UCSD-AML1 (cell line): ENCODE measurements around the gene LMO7.
A peak's percentile ranks its signal among the peaks of the same experiment; 100 is the strongest.

Experiments used
- DNase-seq: peaks from one replicate; lab custom pipeline; 2025; ENCODE audit not compliant: unreplicated experiment; lab: John Stamatoyannopoulos, UW

LMO7 gene

DNA sequence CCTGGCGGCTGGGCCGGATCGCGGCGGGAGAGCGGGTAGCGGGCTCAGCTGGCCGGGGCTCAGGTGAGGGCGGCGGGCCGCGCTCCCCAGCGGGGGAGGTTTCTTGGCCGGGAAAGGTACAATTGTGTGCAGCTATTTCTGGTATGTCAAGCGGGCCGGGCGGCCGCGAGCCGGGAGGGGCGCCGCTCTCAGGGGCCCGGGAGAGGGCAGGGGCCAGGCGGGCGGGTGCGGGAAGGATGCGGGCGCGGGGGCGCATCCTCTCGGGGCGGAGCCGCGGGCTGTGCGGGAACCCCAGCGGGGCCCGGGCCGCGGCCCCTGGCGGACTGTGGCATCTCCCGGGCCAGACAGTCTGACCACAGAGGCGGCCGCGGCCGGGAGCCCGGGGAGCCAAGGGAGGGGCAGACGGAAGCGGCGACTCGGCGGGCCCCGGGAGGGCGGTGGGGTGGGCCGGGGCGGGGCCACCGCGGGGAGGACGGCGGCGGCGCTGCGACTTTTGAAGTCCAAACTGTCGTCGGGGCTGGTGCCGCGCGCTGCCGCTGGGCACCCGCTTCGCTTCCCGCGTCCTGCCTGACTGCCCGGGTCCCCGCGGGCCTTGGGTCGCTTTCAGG is at the start of gene LMO7:
Gene LMO7, plus strand, starts transcription at position 503 of the 608 bp plus-strand sequence. CDS start 328 bp downstream, outside the sequence.
- peak; percentile 80 for DNase-seq

DNA sequence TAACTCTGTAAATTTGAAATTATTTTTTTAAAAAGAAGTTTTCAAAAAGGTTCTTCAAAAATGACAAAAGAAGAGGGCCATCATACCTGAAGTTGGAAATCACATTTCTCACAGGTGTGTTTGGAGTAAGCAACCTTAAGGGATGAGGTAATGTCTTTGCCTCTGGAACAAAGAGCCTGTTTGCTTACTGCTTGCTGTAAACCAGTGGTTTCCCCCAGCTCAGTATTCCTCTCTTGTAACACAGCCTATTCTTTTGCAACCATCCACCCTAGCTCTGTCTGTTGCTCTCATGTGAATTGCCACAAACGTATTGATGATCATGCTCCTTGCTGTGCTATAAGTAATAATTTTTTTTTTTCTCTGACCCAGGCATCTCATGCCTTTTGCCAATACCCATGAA is 48.5 kb upstream of the LMO7 start:
- no peak for DNase-seq

DNA sequence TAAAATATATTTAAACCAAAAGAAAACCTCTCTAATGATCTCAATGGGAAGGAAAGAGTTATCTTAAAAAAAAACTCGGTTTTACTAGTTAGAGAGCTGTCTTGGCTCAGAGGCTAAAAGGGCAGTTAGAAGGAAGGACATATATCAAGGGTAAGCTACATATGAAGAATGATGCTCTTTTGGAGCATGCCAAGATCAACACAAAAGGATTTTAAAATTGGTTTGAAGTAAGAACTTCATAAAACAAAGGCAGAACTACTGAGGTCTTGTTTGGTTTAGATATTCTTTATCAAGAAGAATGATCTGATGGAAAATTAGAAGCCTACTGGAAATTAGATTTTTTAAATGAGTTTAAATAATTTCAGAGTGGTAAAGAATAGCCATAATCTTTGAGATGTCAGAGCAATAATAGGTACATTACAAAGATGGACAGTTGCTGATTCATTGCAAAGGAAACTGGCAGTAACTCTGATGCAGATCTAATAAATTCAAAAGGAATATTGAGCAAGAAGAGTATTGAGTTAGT is 39.4 kb upstream of the LMO7 start:
- no peak for DNase-seq

DNA sequence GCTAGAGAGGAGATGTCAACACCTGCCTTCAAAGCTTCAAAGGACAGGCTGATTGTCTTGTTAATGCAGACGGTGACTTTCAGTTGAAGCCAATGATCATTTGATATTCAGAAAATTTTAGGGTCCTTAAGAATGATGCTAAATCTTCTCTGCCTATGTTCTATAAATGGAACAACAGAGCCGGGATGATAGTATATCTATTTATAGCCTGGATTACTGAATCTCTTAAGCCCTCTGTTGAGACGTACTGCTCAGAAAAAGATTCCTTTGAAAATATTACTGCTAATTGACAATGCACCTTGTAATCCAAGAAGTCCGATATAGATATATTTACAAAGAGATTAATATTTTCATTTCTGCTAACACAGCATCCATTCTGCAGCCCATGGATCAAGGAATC is 35.8 kb upstream of the LMO7 start:
- DNase-seq, result no peak

GRCh38 chr13:75603038-75603437 is 33.1 kb upstream of the LMO7 start:
- no peak for DNase-seq

DNA sequence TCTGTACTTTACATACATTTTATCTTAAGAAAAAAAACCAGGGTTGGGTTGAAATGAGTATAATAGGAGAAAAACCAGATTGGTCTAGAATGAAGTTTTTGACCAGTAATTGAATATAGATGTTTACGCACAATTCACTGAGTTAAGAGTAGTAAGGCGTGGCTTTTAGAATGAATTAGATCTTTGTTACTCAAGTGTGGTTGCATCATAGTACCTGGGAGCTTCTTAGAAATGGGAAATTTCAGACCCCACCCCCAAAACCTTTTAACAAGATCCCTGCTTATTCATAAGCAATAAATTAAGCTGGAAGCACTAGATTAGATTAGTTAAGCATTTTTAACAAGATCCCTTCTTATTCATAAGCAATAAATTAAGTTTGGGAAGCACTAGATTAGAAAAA is 28.7 kb upstream of the LMO7 start:
- DNase-seq, result no peak

- DNase-seq, result no peak
Measured at GRCh38 chr13:75610466-75610865, 25.7 kb upstream of the LMO7 start.

GRCh38 chr13:75612354-75612753 is 23.8 kb upstream of the LMO7 start:
- DNase-seq, result no peak

DNA sequence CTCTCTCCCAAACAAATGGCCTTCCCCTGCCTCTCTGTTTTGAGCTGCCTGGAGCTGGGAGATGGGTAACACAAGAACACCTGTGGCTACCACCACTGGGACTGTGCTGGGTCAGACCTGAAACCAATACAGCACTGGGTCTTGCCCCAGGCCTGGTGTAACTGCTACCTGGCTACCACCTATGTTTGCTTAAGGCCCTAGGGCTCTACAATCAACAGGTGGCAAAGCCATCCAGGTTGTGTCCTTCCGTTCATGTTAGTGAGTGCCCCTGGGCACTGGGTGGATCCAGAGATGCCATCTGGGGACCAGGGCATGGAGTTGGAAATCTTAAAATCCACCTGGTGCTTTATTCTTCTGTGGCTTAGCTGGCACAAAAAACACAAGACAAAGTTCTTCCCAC is 18.9 kb upstream of the LMO7 start:
- DNase-seq, result no peak

DNA sequence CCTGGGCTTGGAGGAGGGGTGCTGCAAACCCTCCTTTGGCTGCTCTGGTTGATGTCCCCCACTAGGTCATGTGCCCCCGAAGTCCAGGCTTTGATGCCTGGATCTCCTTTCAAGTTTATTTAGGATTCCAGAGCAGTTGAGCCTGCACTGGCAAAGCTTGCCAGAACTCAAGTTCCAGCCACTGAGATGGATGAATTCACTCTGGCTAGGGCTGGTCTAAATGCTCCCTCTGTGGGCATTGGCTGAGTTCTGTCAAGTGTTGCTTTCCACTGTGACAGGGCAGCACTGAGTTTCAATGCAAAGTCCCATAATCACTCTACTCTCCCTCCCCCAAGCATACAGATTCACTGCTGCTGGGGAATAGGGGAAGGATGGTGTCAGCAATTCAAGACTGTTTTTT is 17.8 kb upstream of the LMO7 start:
- DNase-seq, result no peak

- no peak for DNase-seq
Measured at GRCh38 chr13:75620020-75620419, 16.1 kb upstream of the LMO7 start.

DNA sequence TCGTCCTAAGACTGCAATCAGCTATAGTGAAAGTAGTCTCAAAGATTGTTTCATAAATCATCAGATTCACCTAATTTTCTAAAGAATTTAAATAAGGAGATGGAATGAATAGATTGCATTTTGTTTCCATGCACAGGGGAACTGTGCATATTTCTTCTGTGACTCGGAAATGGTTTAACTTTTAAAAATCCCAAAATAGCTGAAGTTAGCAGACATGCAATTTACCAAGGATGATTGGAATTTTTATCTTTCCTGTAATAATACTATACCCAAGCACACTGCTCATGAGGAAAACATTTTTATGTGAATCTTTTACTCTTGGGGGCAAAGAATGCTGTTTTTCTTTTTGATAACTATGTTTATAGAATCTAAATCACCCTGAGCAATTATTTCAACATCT is 15.0 kb upstream of the LMO7 start:
- no peak for DNase-seq

GRCh38 chr13:75628801-75629200 is 7.3 kb upstream of the LMO7 start:
- no peak for DNase-seq

- no peak for DNase-seq
Measured at GRCh38 chr13:75633285-75633684, 2.8 kb upstream of the LMO7 start.

GRCh38 chr13:75635101-75635827 is 866 bp upstream of the LMO7 start:
- no peak for DNase-seq

DNA sequence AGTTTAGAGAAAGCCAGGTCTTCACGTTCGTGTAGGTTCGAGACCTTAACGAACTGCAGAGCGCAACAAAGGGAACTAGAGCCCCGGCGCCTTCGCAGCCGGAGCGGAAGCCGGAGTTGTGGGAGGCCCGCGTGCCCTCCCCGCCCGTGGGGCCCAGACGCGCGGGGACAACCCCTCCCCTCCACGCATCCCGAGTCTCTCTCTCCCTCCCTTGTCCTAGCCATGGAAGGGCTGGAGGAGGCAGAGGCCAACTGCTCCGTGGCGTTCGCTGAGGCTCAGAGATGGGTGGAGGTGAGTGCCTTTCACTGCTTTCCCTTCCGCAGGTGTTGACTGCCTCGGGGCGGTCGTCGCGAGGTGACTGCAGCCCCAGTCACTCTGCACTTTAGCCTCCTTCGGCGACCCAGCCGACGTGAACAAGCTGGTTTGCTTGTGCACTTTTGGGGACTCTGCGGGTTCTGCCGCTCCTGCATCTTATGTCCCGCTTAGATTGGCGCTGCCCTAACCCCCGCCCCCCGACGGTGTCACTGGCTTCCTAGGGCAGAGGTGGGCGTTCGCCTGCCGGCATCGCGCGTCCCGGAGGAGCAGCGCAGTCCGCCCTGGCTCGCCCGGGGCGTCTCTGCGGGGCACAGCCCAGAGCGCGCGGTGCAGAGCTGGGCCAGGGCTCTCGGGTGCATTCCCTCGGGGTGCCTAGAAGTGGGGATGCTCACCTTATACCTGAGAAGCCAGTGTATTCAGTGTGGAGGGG is 478 bp downstream of the LMO7 start:
- peak; percentile 80 for DNase-seq

DNA sequence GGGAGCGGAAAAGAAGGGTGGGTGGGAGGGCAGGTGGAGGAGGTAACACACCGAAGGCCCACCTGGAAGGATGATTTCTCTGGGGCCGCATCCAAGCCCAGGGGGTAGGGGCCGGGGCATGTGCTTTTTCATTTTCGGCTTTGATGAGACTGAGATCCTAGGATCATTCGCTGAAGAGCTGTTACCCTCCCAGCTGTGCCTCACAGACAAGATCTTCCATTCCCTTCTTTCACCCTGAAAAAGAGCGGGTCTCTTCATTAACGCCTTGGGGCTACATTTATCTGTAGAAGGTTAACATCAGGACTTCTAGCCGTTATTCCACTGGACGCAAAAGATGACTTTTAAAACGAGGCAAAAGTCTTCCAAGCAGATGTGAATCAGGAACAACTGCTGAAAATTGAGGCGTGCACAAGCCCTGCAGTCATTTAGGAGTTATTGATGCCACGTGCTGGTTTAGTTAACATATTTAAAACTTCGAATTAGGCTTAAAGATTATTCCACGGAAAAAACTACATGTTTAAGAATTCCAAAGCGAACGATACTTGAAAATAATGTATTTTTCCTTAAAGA is 1.1 kb downstream of the LMO7 start:
- DNase-seq, result no peak

DNA sequence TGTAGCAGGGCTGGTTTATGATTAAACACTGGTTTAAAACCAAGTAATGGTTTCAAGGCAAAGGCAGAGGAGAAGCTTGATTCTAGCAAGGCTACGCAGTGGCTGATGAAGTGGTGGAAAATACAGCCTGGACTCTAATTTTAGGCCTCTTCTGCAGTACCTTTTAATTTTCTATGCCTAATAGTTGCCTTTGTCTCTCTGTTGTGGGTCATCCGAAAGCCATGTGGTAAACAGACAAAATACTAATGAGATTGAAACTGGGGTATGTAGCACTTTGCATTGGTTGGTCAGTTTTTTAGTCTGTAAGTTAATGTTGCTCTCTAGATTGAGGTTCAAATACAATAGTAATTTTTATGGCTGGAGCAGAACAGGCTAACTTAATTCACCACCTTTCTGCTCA is 3.3 kb downstream of the LMO7 start:
- DNase-seq, result no peak

DNA sequence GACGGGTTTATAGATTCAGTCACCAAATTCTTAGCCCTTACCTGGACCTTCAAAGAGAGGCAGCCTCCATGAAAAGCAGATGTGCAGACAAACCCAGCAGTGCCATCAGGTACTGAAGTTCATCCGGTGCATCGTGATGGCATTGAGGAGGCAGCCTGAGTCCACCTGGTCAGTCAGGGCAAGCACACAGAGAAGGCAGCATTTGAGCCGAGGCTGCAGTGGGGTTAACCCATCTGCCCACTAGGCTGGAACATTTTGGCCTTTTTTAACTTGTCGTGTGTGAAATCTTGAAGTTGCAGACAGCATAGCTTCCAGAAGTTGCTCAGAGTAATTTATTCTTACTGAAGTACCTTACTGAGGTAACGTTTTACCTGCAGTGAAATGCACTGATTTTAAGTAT is 4.9 kb downstream of the LMO7 start:
- no peak for DNase-seq

GRCh38 chr13:75643182-75643581 is 7.1 kb downstream of the LMO7 start:
- no peak for DNase-seq

DNA sequence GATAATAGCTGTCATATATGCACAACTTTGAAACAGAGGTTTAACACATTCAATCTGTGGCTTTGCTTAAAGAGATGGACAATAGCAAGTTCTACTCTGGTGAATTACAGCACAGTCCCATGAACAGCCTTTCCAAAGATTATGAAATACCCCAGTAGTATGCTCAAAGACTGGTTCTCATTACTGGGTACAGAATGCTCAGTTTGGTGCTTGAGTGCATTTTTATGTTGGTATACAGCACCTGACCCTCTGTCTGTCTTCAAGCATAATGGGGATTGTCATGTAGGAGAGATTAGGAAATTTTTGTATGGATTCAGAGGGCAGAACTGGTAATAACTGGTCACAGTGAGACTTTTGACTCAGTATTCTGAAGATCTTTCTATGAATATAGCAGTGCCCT is 7.6 kb downstream of the LMO7 start:
- DNase-seq, result no peak

GRCh38 chr13:75645141-75645540 is 9.0 kb downstream of the LMO7 start:
- no peak for DNase-seq
